GM12891 (cell line): Measurements from ENCODE around the gene SMAD7.

Source experiments
- DNase-seq: peaks from one replicate; pipeline ENCODE4 v3.0.0; 2011; ENCODE audit warnings: low spot score; ENCODE audit not compliant: insufficient read length
- FAIRE-seq: peaks from 2 replicates; lab custom pipeline; 2011; peaks lifted over from hg19 to GRCh38; lab: Jason Lieb, UNC
- PAX5 ChIP-seq: IDR thresholded peaks from 2 replicates; pipeline ENCODE4 v1.6.1; 2011; ENCODE audit warnings: low read length, moderate library complexity, mild to moderate bottlenecking; ENCODE audit not compliant: insufficient read depth, severe bottlenecking
- POLR2A ChIP-seq: IDR thresholded peaks from 2 replicates; pipeline ENCODE4 v1.6.1; 2011; ENCODE audit warnings: low read depth, low read length, control low read depth
- POLR2AphosphoS5 ChIP-seq: IDR thresholded peaks from 2 replicates; pipeline ENCODE4 v1.6.1; 2011; ENCODE audit warnings: low read depth, low read length, control low read depth
- POU2F2 ChIP-seq: IDR thresholded peaks from 2 replicates; pipeline ENCODE4 v1.6.1; 2011; ENCODE audit warnings: low read depth, mild to moderate bottlenecking, control low read depth, low read length, moderate library complexity
- SPI1 ChIP-seq: IDR thresholded peaks from 2 replicates; pipeline ENCODE4 v1.6.1; 2011; ENCODE audit warnings: low read depth, low read length, control low read depth
- TAF1 ChIP-seq: IDR thresholded peaks from 2 replicates; pipeline ENCODE4 v1.6.1; 2011; ENCODE audit warnings: low read depth, low read length, control low read depth

Gene SMAD7

DNA sequence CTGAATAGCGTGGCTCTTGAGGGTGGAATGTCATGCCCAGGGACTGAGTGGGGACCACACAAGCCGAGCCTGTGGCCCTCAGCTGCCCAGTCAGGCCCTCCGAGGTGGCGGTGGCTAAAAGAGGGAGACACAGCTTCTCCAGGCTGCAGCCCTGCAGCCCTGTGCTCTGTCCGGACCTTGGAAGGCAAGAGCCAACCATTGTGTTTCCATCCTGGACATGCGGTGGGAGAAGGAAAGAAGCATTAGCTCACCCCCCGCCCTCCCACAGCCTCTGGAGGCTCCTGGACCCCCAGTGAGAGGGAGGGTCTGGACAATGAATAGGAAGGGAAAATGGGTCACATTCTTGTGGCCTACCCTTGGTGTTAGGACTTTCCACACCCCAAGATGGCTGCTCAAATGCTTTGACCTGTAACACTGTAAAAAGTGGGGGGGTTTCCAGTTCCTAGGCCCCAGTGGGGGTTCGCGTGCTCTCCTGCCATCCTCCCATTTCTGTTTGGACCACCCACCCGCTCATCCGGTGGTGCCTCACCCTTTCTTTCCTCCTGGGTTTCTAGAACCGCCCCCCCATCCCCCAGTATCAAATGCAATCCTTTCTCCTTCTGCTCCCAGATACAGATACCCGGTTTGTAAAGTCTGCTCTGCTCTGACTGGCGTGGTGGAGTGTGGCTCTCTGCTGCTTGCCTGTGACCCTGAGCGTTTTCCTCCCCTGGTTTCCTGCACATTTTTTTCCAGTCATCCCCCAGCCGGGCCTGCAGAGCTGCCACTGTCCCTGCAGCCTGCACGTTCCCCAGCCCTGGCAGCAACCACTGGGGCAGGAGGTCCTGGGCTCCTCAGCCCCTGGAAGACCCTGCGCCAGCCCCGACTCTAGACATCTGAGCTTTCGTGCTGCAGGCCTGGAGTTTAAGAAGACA lies 36.3 kb upstream of the SMAD7 start:
- TF ChIP-seq TAF1 (no peak), PAX5 (no peak), SPI1 (no peak), POLR2A (no peak)
- DNase-seq (no peak), FAIRE-seq (no peak)

DNA sequence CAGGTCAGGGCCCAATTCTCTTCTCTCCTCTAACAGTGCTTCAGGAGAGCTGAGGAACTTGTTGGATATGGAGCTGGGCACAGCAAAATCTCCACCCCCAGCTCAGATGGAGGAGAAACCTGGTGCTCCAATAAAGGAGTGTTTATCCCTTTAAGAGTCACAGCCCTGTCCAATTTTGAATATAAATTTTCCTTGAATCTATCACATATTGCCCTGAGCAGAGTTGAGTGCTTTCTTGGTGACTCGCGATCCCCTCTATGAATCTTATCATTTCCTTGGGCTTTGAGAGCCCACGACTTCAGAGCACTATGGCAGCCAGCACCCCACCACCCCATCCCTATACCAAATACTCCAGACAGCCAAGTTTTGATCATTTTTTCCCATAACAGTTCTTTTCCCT lies 34.4 kb upstream of the SMAD7 start:
- no peak for TF ChIP-seq PAX5
- no peak for TF ChIP-seq POLR2AphosphoS5
- no peak for TF ChIP-seq TAF1
- no peak for TF ChIP-seq SPI1
- TF ChIP-seq POLR2A, result no peak
- no peak for TF ChIP-seq POU2F2
- DNase-seq (no peak), FAIRE-seq (no peak)

DNA sequence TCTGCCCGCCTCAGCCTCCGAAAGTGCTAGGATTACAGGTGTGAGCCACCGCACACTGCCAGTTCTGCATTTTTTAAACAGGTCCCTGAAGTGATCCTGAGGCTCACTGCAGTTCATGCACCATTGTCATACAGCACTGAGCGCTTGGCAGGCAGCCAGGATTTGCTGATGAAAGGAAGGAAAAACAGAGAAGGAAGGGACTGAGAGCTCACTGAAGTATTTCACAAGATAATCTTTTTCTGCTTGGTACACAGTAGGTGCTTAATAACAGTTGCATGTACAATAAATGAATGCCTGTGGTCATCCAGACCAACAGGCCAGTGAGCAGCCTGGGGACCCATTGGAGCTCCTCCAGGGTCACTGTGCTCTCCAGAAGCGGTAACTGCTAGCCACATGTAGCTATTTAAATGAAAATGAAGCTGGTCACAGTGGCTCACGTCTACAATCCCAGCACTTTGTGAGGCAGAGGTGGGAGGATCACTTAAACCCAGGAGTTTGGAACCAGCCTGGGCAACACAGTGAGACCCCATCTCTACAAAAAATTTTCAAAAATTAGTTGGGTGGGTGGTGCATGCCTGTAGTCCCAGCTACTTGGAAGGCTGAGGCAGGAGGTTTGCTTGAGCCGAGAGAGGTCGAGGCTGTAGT lies 33.1 kb upstream of the SMAD7 start:
- FAIRE-seq, result no peak
- no peak for DNase-seq
- TF ChIP-seq PAX5, result no peak
- no peak for TF ChIP-seq POU2F2
- TF ChIP-seq POLR2A, result no peak
- TF ChIP-seq POLR2AphosphoS5, result no peak
- no peak for TF ChIP-seq SPI1
- no peak for TF ChIP-seq TAF1

DNA sequence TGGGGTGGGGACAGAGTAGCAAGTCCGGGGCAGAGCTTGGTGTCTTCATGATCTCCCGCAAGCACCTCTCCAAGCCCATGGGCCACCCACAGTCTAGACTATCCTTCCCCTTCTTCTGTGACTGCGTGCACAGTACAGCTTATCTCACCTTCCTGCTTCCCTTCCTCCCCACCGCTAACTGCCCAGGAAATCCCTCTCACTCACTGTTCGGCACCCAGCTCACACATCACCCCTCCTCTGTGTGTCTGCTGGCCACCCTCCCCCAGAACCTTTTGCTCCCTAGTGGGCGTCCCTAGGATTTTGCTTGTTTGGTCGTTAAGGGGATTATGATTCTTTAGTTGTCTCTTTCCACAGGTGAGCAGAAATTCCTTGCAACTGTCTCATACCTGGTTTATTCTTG lies 31.5 kb upstream of the SMAD7 start:
- no peak for FAIRE-seq
- TF ChIP-seq POLR2A (no peak), PAX5 (no peak), SPI1 (no peak), TAF1 (no peak), POU2F2 (no peak), POLR2AphosphoS5 (no peak)
- DNase-seq, result no peak

DNA sequence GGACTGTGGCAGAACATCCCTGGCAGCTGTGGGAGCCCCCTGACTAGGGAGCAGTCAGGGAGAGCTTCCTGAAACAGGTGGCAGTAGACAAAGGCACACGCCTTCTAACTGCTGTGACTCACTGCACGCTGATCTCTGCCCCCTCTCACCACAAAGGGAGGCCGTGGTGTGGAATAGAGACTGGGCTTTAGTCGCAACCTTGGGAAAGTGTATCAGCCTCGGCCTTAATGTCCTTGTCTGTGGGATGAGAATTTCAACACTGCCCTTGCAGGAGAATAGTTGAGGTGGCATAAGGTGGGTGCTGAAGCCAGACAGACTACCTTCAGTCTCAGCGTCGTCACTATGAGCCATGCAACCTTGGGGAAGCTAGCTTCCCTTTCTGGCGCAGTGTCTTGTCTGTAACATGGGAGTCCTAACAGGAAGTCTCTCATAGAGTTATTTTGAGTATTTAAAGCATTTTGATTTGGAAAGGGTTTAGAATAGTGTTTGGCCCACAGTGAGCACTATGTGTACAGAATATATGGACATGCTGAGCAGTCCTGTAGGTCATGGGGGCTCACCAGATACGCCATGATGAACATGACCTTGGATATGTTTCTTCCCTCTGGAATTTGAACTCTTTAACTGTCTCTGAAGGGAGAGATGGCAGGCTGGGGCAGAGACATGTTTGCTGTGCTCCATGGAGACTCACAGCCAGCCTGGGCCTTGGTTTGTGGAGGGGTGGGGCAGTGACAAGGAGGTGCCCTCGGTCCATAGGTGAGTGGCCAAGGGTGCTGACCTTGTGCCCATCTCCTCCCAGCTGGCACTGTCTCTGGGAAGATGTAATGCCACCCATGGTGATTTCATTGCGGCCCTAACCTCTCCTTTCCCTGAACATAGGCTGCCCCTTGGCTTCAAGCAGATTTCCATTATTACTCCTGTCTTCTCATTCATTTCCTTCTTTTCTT lies 29.5 kb upstream of the SMAD7 start:
- TF ChIP-seq POLR2AphosphoS5, result no peak
- no peak for TF ChIP-seq SPI1
- no peak for TF ChIP-seq TAF1
- TF ChIP-seq PAX5, result no peak
- no peak for TF ChIP-seq POU2F2
- no peak for TF ChIP-seq POLR2A
- FAIRE-seq, result no peak
- no peak for DNase-seq

DNA sequence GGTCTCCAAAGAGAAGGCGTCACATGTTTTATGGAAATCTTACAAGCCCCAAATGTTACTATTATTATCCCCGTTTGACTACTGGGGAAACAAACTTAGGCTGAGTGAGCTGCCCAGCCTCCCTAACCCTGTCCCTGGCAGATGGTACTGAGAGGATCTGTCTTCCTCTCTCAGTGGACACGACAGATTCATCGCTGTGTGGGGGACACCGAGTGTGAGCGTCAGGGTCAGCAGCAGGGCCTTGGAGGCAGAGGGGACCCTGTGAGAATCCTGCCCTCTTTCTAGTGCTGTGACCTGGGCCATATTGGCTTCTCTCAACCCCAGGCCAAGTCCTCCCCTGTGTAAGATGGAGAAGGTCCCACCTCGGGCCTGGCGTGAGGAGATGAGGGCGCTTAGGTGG lies 27.1 kb upstream of the SMAD7 start:
- no peak for TF ChIP-seq TAF1
- TF ChIP-seq SPI1, result no peak
- TF ChIP-seq POU2F2, result no peak
- no peak for TF ChIP-seq POLR2A
- no peak for TF ChIP-seq POLR2AphosphoS5
- no peak for TF ChIP-seq PAX5
- no peak for FAIRE-seq
- no peak for DNase-seq

DNA sequence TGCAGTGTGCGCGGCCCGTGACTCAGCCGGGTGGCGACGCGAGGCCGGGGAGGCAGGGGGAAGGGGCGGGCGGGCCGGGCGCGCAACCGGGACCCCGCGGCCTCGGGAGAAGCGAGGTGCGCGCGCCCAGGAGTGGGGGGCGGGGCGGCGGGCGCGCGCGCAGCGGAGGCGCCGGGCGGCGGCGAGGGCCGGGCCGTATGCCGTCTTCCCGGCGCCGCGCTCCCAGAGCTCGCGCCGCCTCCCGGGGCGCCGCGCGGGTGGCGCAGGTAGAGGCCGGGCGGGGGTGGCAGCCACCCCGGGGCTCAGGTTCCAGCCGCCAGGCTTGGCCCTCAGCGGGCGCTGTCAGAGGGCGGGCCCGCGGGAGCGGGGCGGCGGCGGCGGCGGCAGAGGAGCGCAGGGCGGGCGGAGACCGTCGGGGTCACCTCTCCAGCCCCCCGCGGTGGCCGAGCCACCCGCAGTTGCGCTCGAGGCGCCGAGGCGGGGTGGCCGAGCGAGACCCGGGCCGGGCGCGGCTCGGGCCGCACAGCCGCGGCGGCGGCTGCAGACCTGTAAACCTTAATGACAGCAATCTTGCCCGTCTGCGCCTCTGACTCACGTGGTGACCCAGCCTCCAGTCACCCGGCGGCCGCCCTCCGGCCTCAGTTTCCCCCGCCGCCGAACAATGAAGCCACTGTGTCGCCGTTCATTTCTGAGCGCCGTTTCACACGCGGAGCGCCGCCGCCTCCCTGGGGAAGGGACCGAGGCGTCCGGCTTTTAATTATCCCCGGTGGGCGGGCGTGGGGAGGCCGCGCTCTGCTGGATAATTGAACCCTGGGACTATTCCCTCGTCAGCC lies 25.3 kb upstream of the SMAD7 start:
- DNase-seq (peak; percentile 79), FAIRE-seq (peak; percentile 55)
- TF ChIP-seq POU2F2 (no peak), POLR2AphosphoS5 (no peak), TAF1 (no peak), PAX5 (no peak), SPI1 (no peak), POLR2A (no peak)

DNA sequence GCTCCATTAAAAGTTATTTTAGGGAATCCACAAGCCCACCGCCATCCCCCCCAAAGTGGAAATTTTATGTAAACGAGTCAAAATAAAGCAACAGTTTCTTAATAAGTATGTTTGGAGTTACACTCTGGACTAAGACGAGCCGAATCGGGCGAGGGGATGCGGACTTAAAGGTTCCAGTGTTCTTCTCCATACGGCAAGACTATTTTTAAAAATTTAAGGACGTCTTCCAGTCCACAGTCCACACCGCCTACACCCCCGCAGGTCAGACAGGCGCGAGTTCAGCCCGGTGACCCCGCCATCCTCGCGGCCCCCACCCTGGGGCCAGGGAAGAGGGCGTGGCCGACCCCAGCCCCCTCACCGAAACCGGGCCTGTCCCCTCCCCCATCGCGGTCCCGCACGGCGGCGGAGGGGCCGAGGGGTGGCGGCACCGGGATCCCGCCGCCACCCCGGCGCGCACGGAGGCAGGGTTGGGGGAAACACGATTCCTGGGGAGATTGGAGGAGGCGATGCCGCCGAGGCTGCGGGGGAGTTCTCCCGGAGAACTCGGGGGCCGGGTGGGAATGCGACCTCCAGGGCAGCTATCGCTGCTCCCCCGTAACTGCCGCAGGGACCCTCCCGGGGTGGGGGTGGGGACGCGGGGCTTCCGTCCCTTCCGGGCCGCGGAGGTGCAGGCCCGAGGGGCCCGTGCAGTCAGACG lies 24.5 kb upstream of the SMAD7 start:
- peak; percentile 60 for FAIRE-seq
- no peak for DNase-seq
- TF ChIP-seq TAF1 (no peak), SPI1 (no peak), POLR2AphosphoS5 (no peak), PAX5 (no peak), POU2F2 (no peak), POLR2A (no peak)
